Measurements from ENCODE around the gene MEIS2. TPM values are rescaled to one million over a fixed set of nuclear protein-coding genes. Genes with fewer than 3 reads are reported as not detected.
A peak's percentile ranks its signal among the peaks of the same experiment; 100 is the strongest.

MEIS2 gene
- total RNA-seq, 2 experiments from 2014 or later, result not detected

GRCh38 chr15:37108381-37109167 is 8.2 kb upstream of the MEIS2 start:
- Mint-ChIP-seq H3K4me3 (no peak overlapping the region), H3K27me3 (peaks cover 93% of the 10 kb centered on the region), H3K9me3 (peaks cover 2% of the 10 kb centered on the region), H3K27ac (no peak overlapping the region), H3K36me3 (no peaks in the 10 kb centered on the region), H3K4me1 (peaks cover 7% of the 10 kb centered on the region)
- DNase-seq (no peak), ATAC-seq (ENCODE audit: low read depth) (no peak)
- POLR2A ChIA-PET, result no interaction called here

- no peak overlapping the region for H3K4me3 Mint-ChIP-seq
- POLR2A ChIA-PET, result no interaction called here
These were observed 7.5 kb upstream of the MEIS2 start for GRCh38 chr15:37107744-37108380.

GRCh38 chr15:37107071-37107743 is 6.9 kb upstream of the MEIS2 start:
- DNase-seq (no peak), ATAC-seq (ENCODE audit: low read depth) (no peak)
- no peak overlapping the region for H3K27ac Mint-ChIP-seq
- H3K9me3 Mint-ChIP-seq, result peaks cover 2% of the 10 kb centered on the region
- POLR2A ChIA-PET, result no interaction called here
- H3K4me1 Mint-ChIP-seq, result peaks cover 9% of the 10 kb centered on the region
- H3K36me3 Mint-ChIP-seq, result no peaks in the 10 kb centered on the region
- no peak overlapping the region for H3K4me3 Mint-ChIP-seq
- peaks cover 95% of the 10 kb centered on the region for H3K27me3 Mint-ChIP-seq

More at GRCh38 chr15:37107744-37108380, 7.5 kb upstream of the MEIS2 start:
- Mint-ChIP-seq H3K9me3 (peaks cover 2% of the 10 kb centered on the region), H3K27me3 (peaks cover 93% of the 10 kb centered on the region), H3K27ac (no peak overlapping the region), H3K4me1 (peaks cover 7% of the 10 kb centered on the region), H3K36me3 (no peaks in the 10 kb centered on the region)
- ATAC-seq (ENCODE audit: low read depth) (no peak), DNase-seq (no peak)

DNA sequence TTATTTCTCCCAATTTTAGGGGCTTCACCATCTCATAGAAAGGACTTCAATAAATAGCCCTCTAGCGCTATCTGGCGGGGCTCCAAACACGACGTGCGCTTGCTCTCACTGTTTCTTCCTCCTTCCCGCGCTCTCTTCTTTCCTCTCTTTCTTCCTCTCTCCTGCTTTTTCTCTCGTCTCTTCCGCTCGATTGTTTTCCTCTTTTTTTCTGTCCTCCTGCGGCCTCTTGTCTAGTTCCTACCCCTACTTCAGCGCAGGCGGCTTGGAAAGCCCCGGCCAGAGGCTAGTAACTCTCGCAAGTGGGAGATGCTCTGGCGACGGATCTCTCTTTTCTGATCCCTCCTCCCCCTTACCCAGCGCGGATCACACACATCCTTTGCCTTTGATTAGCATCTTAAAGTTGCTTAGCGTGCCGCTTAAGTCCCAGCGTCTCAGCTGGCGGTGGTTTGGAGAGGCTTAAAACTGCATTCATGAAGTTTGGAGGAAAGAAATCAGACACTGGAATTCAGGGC is 6.2 kb upstream of the MEIS2 start:
- Mint-ChIP-seq H3K9me3 (peaks cover 2% of the 10 kb centered on the region), H3K4me3 (no peak overlapping the region), H3K4me1 (peaks cover 10% of the 10 kb centered on the region), H3K27ac (no peak overlapping the region), H3K27me3 (peaks cover 94% of the 10 kb centered on the region), H3K36me3 (no peaks in the 10 kb centered on the region)
- POLR2A ChIA-PET, result no interaction called here
- ATAC-seq (ENCODE audit: low read depth), result no peak
- peak; percentile 25 for DNase-seq

GRCh38 chr15:37105889-37106288 is 5.5 kb upstream of the MEIS2 start:
- POLR2A ChIA-PET, result no interaction called here
- H3K4me1 Mint-ChIP-seq, result peaks cover 12% of the 10 kb centered on the region
- H3K36me3 Mint-ChIP-seq, result no peaks in the 10 kb centered on the region
- peaks cover 94% of the 10 kb centered on the region for H3K27me3 Mint-ChIP-seq
- ATAC-seq (ENCODE audit: low read depth) (no peak), DNase-seq (no peak)
- no peak overlapping the region for H3K27ac Mint-ChIP-seq
- peaks cover under 1% of the 10 kb centered on the region for H3K9me3 Mint-ChIP-seq
- no peak overlapping the region for H3K4me3 Mint-ChIP-seq

DNA sequence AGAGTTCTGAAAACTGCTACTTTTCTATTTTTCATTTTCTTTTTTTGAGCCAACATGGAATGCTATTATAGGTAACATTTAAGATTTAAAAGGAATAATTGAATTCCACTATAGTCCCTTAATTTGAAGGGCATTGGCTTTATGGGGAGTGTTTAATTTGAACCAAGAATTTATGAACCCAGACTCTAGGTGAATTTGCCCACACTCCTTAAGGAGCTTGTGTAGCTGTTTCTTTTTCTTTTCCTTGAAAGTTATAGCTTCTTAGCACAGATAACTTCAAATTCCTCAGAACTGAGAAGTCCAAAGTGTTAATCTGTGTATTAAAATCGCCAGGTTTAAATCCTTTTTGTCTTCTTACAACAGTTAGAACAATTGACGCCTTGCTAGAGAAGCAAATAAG is 4.7 kb upstream of the MEIS2 start:
- POLR2A ChIA-PET, result no interaction called here
- ATAC-seq (ENCODE audit: low read depth) (no peak), DNase-seq (no peak)
- Mint-ChIP-seq H3K27me3 (peaks cover 93% of the 10 kb centered on the region), H3K4me1 (peaks cover 11% of the 10 kb centered on the region), H3K27ac (no peak overlapping the region), H3K4me3 (no peak overlapping the region), H3K36me3 (no peaks in the 10 kb centered on the region), H3K9me3 (peaks cover 1% of the 10 kb centered on the region)

DNA sequence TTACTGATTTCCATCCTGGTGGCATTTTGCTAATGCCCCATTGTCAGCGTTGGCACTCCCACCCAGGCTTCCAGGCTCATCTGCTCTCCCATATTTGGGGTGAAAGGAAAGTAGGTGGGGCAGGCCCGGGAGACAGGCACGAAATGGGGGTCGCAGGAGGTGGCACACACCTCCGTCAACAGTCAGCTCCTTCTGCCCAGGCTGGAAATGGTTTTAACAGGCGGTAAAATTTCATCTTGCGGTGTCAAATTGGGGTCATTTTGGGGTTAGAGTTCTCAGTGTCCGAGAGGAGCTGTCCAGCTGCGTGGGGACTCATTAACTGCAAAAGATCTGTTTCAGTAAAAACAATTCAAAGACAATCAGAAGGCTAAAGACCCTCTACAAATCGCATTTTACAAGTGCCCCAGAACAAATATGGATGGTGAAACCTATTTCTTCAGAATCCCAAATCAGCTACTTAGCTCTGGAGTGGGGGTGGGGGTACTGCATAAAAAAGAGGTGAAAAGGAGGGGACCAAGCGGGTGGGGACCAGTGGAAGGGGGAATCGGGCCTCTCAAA is 4.2 kb upstream of the MEIS2 start:
- peaks cover 12% of the 10 kb centered on the region for H3K4me1 Mint-ChIP-seq
- H3K36me3 Mint-ChIP-seq, result no peaks in the 10 kb centered on the region
- H3K27ac Mint-ChIP-seq, result no peak overlapping the region
- H3K27me3 Mint-ChIP-seq, result peaks cover 93% of the 10 kb centered on the region
- ATAC-seq (ENCODE audit: low read depth) (no peak), DNase-seq (no peak)
- no peak overlapping the region for H3K4me3 Mint-ChIP-seq
- peaks cover 2% of the 10 kb centered on the region for H3K9me3 Mint-ChIP-seq
- POLR2A ChIA-PET, result no interaction called here

- peaks cover 92% of the 10 kb centered on the region for H3K27me3 Mint-ChIP-seq
- no peaks in the 10 kb centered on the region for H3K36me3 Mint-ChIP-seq
- peaks cover 2% of the 10 kb centered on the region for H3K9me3 Mint-ChIP-seq
- no peak for DNase-seq
- peaks cover 18% of the 10 kb centered on the region for H3K4me1 Mint-ChIP-seq
- no peak overlapping the region for H3K27ac Mint-ChIP-seq
- no peak overlapping the region for H3K4me3 Mint-ChIP-seq
- POLR2A ChIA-PET, result no interaction called here
- ATAC-seq (ENCODE audit: low read depth), result no peak
These were observed 3.4 kb upstream of the MEIS2 start for GRCh38 chr15:37103475-37104423.

DNA sequence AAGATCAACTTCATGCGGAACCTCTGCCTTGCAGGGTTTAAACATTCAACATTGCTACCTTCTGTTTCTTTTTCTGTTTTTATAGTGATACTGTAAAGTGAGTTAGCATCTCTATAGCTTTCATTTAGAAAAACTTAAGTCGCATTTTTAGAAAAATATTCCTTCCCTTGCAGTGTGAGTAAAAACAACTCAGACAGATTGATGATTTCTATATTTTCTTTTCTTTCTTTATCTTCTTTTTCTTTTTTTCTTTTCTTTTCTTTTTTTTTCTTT is 2.8 kb upstream of the MEIS2 start:
- Mint-ChIP-seq H3K27me3 (peaks cover 92% of the 10 kb centered on the region), H3K4me3 (no peak overlapping the region), H3K9me3 (peaks cover 2% of the 10 kb centered on the region), H3K36me3 (no peaks in the 10 kb centered on the region), H3K27ac (no peak overlapping the region), H3K4me1 (peaks cover 24% of the 10 kb centered on the region)
- POLR2A ChIA-PET, result no interaction called here
- ATAC-seq (ENCODE audit: low read depth), result no peak
- no peak for DNase-seq

DNA sequence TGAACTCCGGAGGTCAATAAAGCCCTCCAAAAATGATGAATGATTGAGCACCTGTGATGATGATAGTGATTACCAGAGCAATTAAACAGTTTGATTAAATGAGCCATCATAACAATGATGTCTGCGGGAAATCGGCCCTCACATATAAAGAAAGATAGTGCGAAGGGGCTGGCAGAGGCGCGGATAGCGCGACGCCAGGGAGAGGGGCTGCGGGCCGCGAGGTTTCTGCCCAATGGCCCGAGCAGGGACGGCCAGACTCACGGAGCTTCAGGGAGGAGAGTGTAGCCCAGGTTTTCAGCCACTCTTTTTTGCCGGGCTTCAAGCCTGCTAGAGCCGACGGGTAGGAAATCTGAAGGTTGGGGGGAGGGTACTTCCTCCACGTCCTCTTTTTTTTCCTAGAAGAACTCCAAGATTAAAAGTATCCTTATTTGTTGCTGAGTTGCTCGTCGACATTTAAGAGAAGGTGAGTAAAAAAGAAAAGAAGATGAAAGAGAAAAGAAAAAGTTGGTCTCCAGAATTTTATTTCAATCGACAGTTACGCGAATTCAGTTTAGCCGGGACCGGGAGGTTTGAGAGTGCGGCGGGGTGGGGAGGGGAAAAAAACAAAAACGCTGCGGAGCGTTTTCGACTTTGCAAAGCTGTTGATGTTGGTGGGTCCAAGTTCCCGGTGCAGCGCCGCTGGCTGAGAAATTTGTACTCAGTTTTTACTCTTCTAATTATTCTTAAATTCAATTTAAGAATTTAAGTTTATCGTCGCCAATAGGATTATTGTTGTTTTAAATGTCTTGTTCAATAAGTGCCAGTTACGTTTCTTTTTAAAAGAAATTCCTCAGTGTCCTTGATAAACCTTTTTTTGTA is 2.2 kb upstream of the MEIS2 start:
- Mint-ChIP-seq H3K9me3 (peaks cover 2% of the 10 kb centered on the region), H3K27ac (peak overlapping the region; percentile 54), H3K4me3 (peak overlapping the region; percentile 30), H3K27me3 (peaks cover 92% of the 10 kb centered on the region), H3K36me3 (no peaks in the 10 kb centered on the region), H3K4me1 (peaks cover 24% of the 10 kb centered on the region)
- no peak for ATAC-seq (ENCODE audit: low read depth)
- POLR2A ChIA-PET, result no interaction called here
- DNase-seq, result no peak

GRCh38 chr15:37101980-37102304 is 1.6 kb upstream of the MEIS2 start:
- Mint-ChIP-seq H3K27me3 (peaks cover 92% of the 10 kb centered on the region), H3K36me3 (no peaks in the 10 kb centered on the region), H3K4me1 (peaks cover 28% of the 10 kb centered on the region), H3K4me3 (peak overlapping the region; percentile 63), H3K9me3 (peaks cover 2% of the 10 kb centered on the region), H3K27ac (peak overlapping the region; percentile 54)
- DNase-seq (no peak), ATAC-seq (ENCODE audit: low read depth) (no peak)
- POLR2A ChIA-PET, result no interaction called here

DNA sequence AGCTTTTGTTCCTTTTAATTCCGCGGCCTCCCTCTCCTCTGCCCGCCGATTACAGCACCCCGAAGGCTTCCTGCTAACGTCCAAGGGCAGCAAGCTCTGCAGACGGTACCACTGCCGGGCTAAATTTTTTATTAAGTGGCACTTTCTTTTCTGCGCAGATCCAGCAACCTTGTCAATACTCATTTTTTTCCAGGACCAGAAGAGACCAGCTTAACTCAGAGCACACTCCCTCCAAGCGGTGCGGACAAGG is 542 bp upstream of the MEIS2 start:
- DNase-seq (no peak), ATAC-seq (ENCODE audit: low read depth) (no peak)
- Mint-ChIP-seq H3K4me1 (peaks cover 30% of the 10 kb centered on the region), H3K27me3 (peaks cover 94% of the 10 kb centered on the region), H3K36me3 (no peaks in the 10 kb centered on the region), H3K27ac (peak overlapping the region; percentile 74), H3K9me3 (peaks cover 2% of the 10 kb centered on the region), H3K4me3 (peak overlapping the region; percentile 88)
- POLR2A ChIA-PET, result no interaction called here

All from activated naive CD8-positive, alpha-beta T cell treated with anti-CD3 and anti-CD28 coated beads, Interleukin-2, amount 10 ng/mL, durations not matched to agents 7 days and 5 days (primary cell).